ENCODE measurements around the gene S100B.

Gene S100B

GRCh38 chr21:46562964-46563607, 41.8 kb downstream of the S100B start:
- in situ Hi-C loops (cut with MboI; ENCODE audit: low sequenced_read_pairs): no loop called here

GRCh38 chr21:46562472-46562871, 42.4 kb downstream of the S100B start:
- in situ Hi-C loops (cut with MboI; ENCODE audit: low sequenced_read_pairs): no loop called here

- in situ Hi-C loops (cut with MboI; ENCODE audit: low sequenced_read_pairs): no loop called here
These were observed 43.3 kb downstream of the S100B start for GRCh38 chr21:46561445-46562090.

DNA sequence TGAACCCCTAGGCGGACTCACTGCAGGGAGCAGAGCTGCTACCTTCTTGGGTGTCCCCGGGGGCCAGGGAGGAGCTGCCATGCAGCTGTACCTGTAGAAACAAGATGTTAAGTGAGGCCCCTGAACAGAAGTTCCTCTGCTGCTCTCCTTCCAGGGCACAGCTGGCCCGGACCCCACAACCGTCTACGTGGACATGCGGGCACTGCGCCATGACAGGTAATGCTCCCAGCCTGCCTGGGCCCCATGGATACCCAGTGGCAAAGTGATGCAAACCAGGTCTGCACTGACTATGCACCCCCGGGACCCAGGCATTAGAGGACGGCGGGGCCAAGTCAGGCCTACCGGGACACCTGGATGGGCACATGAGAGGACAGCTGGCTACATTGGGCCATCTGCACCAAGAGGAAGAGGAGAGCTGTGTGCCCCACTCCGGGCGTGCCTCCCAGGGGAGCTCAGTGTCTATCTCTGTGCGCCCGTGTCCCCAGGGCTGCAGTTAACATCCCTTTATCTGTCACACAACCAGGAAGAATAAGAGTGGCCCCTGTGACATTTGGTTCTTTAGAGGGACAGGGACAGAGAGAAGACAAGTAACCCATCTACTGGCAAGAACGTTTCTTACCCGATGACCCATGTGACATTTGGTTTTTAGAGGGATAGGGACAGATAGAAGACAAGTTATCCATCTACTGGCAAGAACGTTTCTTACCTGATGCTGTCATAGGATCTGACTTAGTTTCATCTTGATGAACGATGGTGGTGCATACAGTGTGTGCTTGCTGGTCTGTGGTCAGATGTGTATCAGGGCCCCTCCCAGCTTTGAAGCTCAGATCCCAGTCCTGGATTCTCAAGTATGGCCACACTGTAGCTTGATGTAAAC, 44.1 kb downstream of the S100B start:
- in situ Hi-C loops (cut with MboI; ENCODE audit: low sequenced_read_pairs): no loop called here

DNA sequence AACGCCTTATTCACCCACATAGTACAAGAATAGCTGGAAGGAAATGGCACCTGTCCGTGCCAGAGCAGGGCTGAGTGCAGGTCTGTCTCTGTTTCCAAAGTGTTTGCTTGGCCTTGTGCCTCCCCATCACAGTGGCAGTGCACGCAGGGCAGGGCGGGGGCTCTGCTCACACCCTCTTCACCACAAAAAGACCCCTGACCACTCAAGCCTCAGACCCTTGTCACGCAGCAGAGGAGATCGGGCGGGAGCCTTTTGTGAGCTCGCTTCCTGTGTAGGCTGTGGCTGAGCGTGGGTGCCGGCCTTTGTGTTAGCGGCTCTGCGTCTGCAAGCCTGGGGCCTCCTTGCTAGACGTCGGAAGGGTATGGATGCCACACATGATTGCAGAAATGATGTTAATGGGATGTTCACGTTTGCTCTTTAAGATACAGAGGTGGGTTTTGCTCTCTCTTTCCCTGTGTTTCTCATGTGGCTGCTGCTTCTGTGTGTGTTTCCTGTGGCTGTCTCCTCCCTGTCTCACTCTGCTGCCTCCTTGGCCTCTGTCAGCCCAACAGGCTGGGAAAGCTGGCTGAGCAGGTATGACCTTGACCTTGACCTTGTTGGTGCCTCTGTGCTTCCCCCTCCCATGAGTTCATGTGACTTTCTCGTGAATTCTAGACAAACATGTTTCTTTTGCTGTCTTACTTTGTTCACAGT, 45.4 kb downstream of the S100B start:
- in situ Hi-C loops (cut with MboI; ENCODE audit: low sequenced_read_pairs): no loop called here

GRCh38 chr21:46557919-46558392, 46.9 kb downstream of the S100B start:
- in situ Hi-C loops (cut with MboI; ENCODE audit: low sequenced_read_pairs): no loop called here

DNA sequence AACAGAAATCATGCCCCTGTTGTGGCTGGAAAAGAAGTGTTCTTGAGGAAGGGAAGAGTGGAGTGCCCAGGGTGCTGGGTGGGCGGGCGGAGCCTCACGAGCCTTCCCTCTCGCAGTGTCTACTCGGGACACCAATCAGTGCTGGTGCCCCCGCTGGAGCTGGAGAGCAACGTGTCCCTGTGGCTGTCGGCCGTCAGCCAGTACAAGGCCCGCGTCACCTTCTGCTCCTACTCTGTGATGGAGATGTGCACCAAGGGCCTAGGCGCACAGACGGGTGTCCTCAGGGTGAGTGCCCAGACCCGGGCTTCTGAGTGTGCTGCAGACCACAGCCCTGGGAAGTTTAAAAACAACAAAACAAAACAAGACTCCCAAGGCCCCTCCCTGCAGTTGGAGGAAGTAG, 47.4 kb downstream of the S100B start:
- in situ Hi-C loops (cut with MboI; ENCODE audit: low sequenced_read_pairs): no loop called here

GRCh38 chr21:46556802-46557201, 48.1 kb downstream of the S100B start:
- in situ Hi-C loops (cut with MboI; ENCODE audit: low sequenced_read_pairs): no loop called here

DNA sequence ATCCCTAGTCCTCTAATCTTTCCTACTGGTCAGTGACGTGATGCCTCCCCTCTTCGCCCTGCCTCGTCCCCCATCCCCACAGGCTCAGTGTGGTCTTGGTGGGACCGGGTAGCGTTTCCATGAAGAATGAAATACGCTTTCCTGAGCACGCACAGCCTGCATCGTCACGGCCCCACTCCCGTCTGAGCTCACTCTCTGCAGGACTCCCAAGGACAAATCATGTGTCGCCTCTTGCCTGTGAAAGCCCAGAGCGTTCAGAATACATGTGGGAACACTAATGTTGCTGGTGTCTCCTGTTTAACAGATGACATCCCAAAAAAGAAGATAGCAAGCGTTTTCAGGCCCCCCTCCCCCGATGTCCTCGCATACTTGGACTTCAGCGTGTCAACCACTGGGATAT, 49.2 kb downstream of the S100B start:
- in situ Hi-C loops (cut with MboI; ENCODE audit: low sequenced_read_pairs): no loop called here

DNA sequence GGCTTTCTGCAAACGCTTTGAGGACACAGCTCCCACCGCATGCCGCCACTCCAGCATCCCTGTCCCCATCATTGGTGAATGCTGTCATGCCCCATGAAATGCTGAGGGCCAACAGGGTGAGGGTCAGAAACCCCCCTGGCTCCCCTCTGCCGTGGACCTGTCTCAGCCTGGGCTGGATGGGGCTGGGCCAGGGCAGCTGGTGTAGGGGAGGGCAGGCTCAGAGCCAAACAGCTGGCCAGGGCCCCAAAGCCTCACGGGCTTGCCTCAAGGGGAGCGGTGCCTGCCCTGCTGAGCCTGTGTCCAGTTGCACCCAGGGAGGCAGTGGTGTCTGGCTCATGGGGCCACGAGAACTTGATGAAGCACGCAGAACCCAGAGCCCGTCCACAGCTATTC, 49.7 kb downstream of the S100B start:
- in situ Hi-C loops (cut with MboI; ENCODE audit: low sequenced_read_pairs): no loop called here

DNA sequence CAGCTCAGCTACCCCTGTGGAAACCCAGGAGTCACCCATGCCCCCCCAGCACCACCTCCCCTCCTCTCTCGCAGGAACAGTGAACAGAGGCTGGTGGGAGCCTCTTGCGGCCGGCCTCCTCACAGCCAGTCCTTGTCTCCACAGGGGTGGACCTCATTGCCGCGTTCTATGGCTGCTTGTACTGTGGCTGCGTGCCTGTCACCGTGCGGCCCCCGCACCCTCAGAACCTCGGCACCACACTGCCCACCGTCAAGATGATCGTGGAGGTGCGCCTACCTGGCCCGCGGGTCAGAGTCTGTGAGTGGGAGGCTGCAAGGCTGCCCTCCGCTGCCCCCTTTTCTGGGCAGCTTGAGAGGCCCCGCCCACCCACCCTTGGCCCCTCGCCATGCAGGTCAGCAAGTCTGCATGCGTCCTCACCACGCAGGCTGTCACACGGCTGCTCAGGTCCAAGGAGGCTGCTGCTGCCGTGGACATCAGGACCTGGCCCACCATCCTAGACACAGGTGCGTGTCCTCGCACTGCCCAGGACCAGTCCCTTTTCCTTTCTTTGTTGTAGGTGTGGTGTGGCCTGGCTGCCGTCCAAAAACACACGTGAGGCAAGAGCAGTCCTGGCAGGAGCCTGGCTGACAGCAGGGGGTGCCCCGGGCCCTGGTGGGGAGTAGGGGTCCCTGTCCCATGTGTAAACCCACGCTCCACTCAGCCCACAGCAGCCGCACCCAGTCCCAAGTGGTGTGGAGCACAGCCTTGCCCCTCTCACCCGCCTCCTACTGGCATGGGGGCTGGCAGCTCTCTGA, 50.3 kb downstream of the S100B start:
- in situ Hi-C loops (cut with MboI; ENCODE audit: low sequenced_read_pairs): no loop called here

GRCh38 chr21:46553993-46554392, 50.9 kb downstream of the S100B start:
- in situ Hi-C loops (cut with MboI; ENCODE audit: low sequenced_read_pairs): no loop called here

- in situ Hi-C loops (cut with MboI; ENCODE audit: low sequenced_read_pairs): no loop called here
These were observed 52.0 kb downstream of the S100B start for GRCh38 chr21:46552865-46553379.

GRCh38 chr21:46552274-46552673, 52.6 kb downstream of the S100B start:
- in situ Hi-C loops (cut with MboI; ENCODE audit: low sequenced_read_pairs): no loop called here

- in situ Hi-C loops (cut with MboI; ENCODE audit: low sequenced_read_pairs): no loop called here
These were observed 53.1 kb downstream of the S100B start for GRCh38 chr21:46551636-46552241.

DNA sequence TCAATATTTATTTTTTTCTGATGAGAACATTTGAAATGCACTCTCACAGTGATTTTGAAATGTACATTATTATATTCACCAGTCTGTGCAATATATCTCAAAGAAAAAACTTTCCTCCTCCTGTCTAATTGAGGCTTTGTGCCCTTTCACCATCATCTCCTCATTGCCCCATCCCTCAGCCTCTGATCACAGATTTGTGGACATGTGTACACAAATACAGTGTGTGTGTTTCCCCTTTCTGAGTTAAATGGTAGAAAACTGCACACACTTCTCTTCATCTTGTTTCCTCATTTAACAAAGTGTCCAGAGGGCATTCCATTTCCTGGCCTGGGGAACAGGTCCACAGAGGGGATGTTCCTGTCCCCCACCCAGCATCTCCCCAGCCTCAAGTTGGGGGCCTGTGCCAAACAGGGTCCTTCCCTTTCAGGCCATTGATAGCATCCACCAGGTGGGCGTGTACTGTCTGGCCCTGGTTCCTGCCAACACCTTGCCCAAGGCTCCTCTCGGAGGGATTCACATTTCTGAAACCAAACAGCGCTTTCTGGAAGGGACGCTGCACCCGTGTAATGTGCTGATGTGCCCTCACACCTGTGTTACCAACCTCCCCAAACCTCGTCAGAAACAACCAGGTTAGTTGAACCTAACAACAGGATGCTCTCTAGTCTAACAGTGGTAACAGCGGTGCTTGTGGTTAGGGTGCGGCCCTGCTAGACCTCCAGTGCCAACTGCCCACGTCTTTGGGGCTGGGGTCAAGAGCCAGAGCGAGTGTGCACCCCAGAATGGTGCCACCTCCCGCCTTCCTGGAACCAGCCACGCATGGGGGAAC, 54.6 kb downstream of the S100B start:
- in situ Hi-C loops (cut with MboI; ENCODE audit: low sequenced_read_pairs): no loop called here

DNA sequence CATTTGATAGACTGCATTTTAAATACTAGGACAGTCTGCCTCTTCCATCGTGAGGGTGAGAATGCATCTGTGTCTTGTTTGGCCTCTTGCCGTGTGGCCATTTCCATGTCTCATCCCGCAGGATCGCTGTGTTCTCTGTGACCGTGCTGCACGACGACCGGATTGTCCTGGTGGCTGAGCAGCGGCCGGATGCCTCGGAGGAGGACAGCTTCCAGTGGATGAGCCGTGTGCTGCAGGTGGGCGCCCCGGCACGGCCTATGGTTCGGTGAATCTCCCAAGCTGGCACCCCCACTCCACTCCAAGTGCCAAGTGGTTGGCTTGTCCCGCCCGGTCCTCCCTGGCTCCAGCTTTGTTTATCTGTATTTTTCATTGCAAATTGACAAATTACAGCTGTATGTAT, 55.2 kb downstream of the S100B start:
- in situ Hi-C loops (cut with MboI; ENCODE audit: low sequenced_read_pairs): no loop called here
